ENCODE results near the gene NCOA4.

The NCOA4 gene

GRCh38 chr10:46035923-46036849 lies 5.8 kb upstream of the NCOA4 start:
- TF ChIP-seq POLR2AphosphoS5 (IDR thresholded peaks at IDR 0.05; ENCODE audit: low read depth, low read length), result no peak
- no peak for TF ChIP-seq REST (IDR thresholded peaks at IDR 0.05; ENCODE audit: insufficient read depth in 1 of 2, low read depth in 2 of 2, low read length in 2 of 2)
- TF ChIP-seq TAF1 (IDR thresholded peaks at IDR 0.05; ENCODE audit: borderline replicate concordance, insufficient read depth, low read length), result no peak
- no peak for TF ChIP-seq SIN3A (IDR thresholded peaks at IDR 0.05; ENCODE audit: borderline replicate concordance, insufficient read depth, low read length)
- no peak for TF ChIP-seq FOXP2 (optimal IDR thresholded peaks at IDR 0.05; ENCODE audit: borderline replicate concordance, extremely low read depth, extremely low read length, insufficient read depth)

DNA sequence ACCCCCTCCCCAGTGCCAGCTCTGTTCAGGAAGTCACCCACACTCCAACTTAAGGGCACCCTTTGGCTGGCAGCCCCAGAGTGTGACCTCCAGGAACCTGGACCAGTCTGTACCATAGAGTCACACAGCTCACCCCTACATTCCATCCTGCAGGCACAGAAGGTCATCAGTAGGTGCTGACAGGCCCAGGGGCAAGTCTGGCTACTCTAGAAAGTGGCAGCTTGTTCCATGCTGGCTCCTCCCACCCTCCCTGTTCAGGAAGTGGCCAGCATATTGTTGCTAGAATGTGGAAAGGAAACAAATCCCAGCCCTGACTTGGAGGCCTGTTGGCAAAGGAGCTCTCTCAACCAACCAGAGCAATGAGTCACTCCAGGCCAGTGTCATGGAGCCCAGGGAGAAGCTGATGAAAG lies 3.2 kb upstream of the NCOA4 start:
- no peak for TF ChIP-seq POLR2AphosphoS5 (IDR thresholded peaks at IDR 0.05; ENCODE audit: low read depth, low read length)
- no peak for TF ChIP-seq FOXP2 (optimal IDR thresholded peaks at IDR 0.05; ENCODE audit: borderline replicate concordance, extremely low read depth, extremely low read length, insufficient read depth)
- no peak for TF ChIP-seq REST (IDR thresholded peaks at IDR 0.05; ENCODE audit: insufficient read depth in 1 of 2, low read depth in 2 of 2, low read length in 2 of 2)
- no peak for TF ChIP-seq TAF1 (IDR thresholded peaks at IDR 0.05; ENCODE audit: borderline replicate concordance, insufficient read depth, low read length)
- no peak for TF ChIP-seq SIN3A (IDR thresholded peaks at IDR 0.05; ENCODE audit: borderline replicate concordance, insufficient read depth, low read length)

GRCh38 chr10:46031648-46032532 lies 1.5 kb upstream of the NCOA4 start:
- no peak for TF ChIP-seq TAF1 (IDR thresholded peaks at IDR 0.05; ENCODE audit: borderline replicate concordance, insufficient read depth, low read length)
- TF ChIP-seq POLR2AphosphoS5 (IDR thresholded peaks at IDR 0.05; ENCODE audit: low read depth, low read length), result no peak
- TF ChIP-seq FOXP2 (optimal IDR thresholded peaks at IDR 0.05; ENCODE audit: borderline replicate concordance, extremely low read depth, extremely low read length, insufficient read depth), result no peak
- no peak for TF ChIP-seq SIN3A (IDR thresholded peaks at IDR 0.05; ENCODE audit: borderline replicate concordance, insufficient read depth, low read length)
- no peak for TF ChIP-seq REST (IDR thresholded peaks at IDR 0.05; ENCODE audit: insufficient read depth in 1 of 2, low read depth in 2 of 2, low read length in 2 of 2)

DNA sequence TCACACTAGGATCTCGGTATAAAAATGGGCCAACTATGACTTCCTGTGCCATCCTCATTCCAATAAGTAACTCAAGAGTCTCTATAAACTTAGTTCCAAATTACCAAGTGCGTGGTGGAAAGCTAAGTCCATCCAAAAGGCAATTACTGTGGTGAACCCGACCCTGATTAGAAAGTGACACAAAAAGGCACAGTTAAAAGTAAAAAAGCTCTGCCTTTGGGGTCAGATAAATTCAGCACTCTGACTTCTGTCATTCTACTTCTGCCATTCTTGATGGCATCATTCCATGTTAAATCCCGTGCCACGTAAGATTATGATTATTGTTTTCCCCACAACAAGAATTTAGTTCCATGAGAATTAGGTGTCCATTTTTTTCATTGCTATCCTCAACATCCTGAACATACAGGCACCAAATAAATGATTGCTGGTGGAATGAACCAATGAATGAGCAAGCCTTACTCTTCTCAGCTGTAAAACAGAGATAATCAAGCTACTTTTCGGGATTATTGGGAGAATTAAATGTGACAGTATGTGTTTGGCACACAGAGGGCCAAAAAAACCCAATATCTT lies 877 bp downstream of the NCOA4 start:
- TF ChIP-seq POLR2AphosphoS5 (IDR thresholded peaks at IDR 0.05; ENCODE audit: low read depth, low read length) (no peak), FOXP2 (optimal IDR thresholded peaks at IDR 0.05; ENCODE audit: borderline replicate concordance, extremely low read depth, extremely low read length, insufficient read depth) (no peak), TAF1 (IDR thresholded peaks at IDR 0.05; ENCODE audit: borderline replicate concordance, insufficient read depth, low read length) (no peak), SIN3A (IDR thresholded peaks at IDR 0.05; ENCODE audit: borderline replicate concordance, insufficient read depth, low read length) (no peak)
